Astrocyte (in vitro differentiated cells and primary cell): ENCODE results near the gene ATG9B. TPM values are rescaled to one million over a fixed set of nuclear protein-coding genes. Genes with fewer than 3 reads are reported as not detected.
A peak's percentile ranks its signal among the peaks of the same experiment; 100 is the strongest.

ENCODE experiments used
- DNase-seq: peaks from one replicate; pipeline ENCODE4 v3.0.0-alpha.2; 2010; ENCODE audit warnings: low read depth
- FAIRE-seq: peaks from 2 replicates; lab custom pipeline; 2011; peaks lifted over from hg19 to GRCh38; lab: Jason Lieb, UNC
- H2AFZ ChIP-seq: 2 replicates; pipeline ENCODE4 v1.6.0; 2012; ENCODE audit warnings: low read depth, low read length, inconsistent platforms
- H3K27ac ChIP-seq: 2 replicates; pipeline ENCODE4 v1.5.1; 2011; ENCODE audit warnings: low read depth, low read length, inconsistent platforms
- H3K27me3 ChIP-seq: 2 replicates; pipeline ENCODE4 v1.6.0; 2011; ENCODE audit warnings: low read length, inconsistent platforms; ENCODE audit not compliant: insufficient read depth
- H3K36me3 ChIP-seq: 2 replicates; pipeline ENCODE4 v1.5.1; 2011; ENCODE audit warnings: low read length, inconsistent platforms; ENCODE audit not compliant: insufficient read depth
- H3K4me1 ChIP-seq: 2 replicates; pipeline ENCODE4 v1.5.1; 2011; ENCODE audit warnings: low read length, inconsistent platforms; ENCODE audit not compliant: insufficient read depth
- H3K4me2 ChIP-seq: 2 replicates; pipeline ENCODE4 v1.6.0; 2012; ENCODE audit warnings: low read length, inconsistent platforms
- H3K4me3 ChIP-seq: 2 replicates; pipeline ENCODE4 v1.5.1; 2011; ENCODE audit warnings: low read depth, mild to moderate bottlenecking, low read length, inconsistent platforms; ENCODE audit not compliant: insufficient read depth
- H3K79me2 ChIP-seq: 2 replicates; pipeline ENCODE4 v1.6.0; 2012; ENCODE audit warnings: mild to moderate bottlenecking, low read length, inconsistent platforms; ENCODE audit not compliant: insufficient read depth
- H3K9ac ChIP-seq: 2 replicates; pipeline ENCODE4 v1.6.0; 2012; ENCODE audit warnings: mild to moderate bottlenecking, low read length, inconsistent platforms
- H3K9me3 ChIP-seq: 2 replicates; pipeline ENCODE4 v1.5.1; 2012; ENCODE audit warnings: low read depth, mild to moderate bottlenecking, low read length, inconsistent platforms; ENCODE audit not compliant: insufficient read depth
- H4K20me1 ChIP-seq: 2 replicates; pipeline ENCODE4 v1.6.0; 2012; ENCODE audit warnings: low read length, inconsistent platforms; ENCODE audit not compliant: insufficient read depth
- H3K27ac Mint-ChIP-seq: one replicate; pipeline ENCODE4 v1.8.0; 2021; ENCODE audit warnings: mild to moderate bottlenecking, mixed read lengths; ENCODE audit not compliant: unreplicated experiment
- H3K27me3 Mint-ChIP-seq: one replicate; pipeline ENCODE4 v1.8.0; 2021; ENCODE audit warnings: low read depth, mixed read lengths; ENCODE audit not compliant: unreplicated experiment
- H3K36me3 Mint-ChIP-seq: one replicate; pipeline ENCODE4 v1.8.0; 2021; ENCODE audit warnings: low read depth, mixed read lengths; ENCODE audit not compliant: unreplicated experiment
- H3K4me1 Mint-ChIP-seq: one replicate; pipeline ENCODE4 v1.8.0; 2021; ENCODE audit warnings: low read depth, mixed read lengths; ENCODE audit not compliant: unreplicated experiment
- H3K4me3 Mint-ChIP-seq: one replicate; pipeline ENCODE4 v1.8.0; 2021; ENCODE audit warnings: mild to moderate bottlenecking, moderate library complexity, mixed read lengths; ENCODE audit not compliant: unreplicated experiment
- H3K9me3 Mint-ChIP-seq: one replicate; pipeline ENCODE4 v1.8.0; 2021; ENCODE audit warnings: mild to moderate bottlenecking, mixed read lengths; ENCODE audit not compliant: unreplicated experiment
- CTCF ChIP-seq: IDR thresholded peaks from 2 replicates; pipeline ENCODE4 v1.5.1; 2011; ENCODE audit warnings: low read depth, mild to moderate bottlenecking, inconsistent platforms, low read length, moderate library complexity; ENCODE audit not compliant: insufficient read depth
- EZH2 ChIP-seq: IDR thresholded peaks from 2 replicates; pipeline ENCODE4 v1.6.1; 2012; ENCODE audit warnings: mild to moderate bottlenecking, low read length, inconsistent platforms; ENCODE audit not compliant: insufficient read depth
- total RNA-seq: library from RNA; stranded (reverse); gene quantifications from 2 replicates; pipeline ENCODE4 v1.2.1, GENCODE V29; 2021

Gene ATG9B
- total RNA-seq, 1 donor from 2014 or later: 2.2 TPM

- Histone ChIP-seq H3K9ac (peak overlapping the region; percentile 78), H3K27me3 (no peaks in the 10 kb centered on the region), H3K4me1 (peaks cover 21% of the 10 kb centered on the region), H3K9me3 (no peaks in the 10 kb centered on the region), H3K36me3 (peaks cover 5% of the 10 kb centered on the region), H3K27ac (peak overlapping the region; percentile 91), H4K20me1 (no peaks in the 10 kb centered on the region), H3K79me2 (no peaks in the 10 kb centered on the region), H2AFZ (no peak overlapping the region), H3K4me2 (peak overlapping the region; percentile 73), H3K4me3 (no peak overlapping the region)
- FAIRE-seq (peak; percentile 47), DNase-seq (peak; percentile 92)
- Mint-ChIP-seq H3K27ac (peak overlapping the region; percentile 98), H3K36me3 (peaks cover 8% of the 10 kb centered on the region), H3K4me1 (peaks cover 30% of the 10 kb centered on the region), H3K27me3 (no peaks in the 10 kb centered on the region), H3K4me3 (peak overlapping the region; percentile 50), H3K9me3 (no peaks in the 10 kb centered on the region)
- TF ChIP-seq CTCF: no peak
- TF ChIP-seq EZH2: no peak
These were observed 14.9 kb upstream of the ATG9B start for GRCh38 chr7:151038951-151039849.

- H3K27me3 ChIP-seq: no peaks in the 10 kb centered on the region
- H3K4me3 ChIP-seq: no peak overlapping the region
- no peak overlapping the region for H2AFZ ChIP-seq
- no peak overlapping the region for H3K9ac ChIP-seq
- H3K36me3 ChIP-seq: peaks cover 5% of the 10 kb centered on the region
- H3K9me3 ChIP-seq: no peaks in the 10 kb centered on the region
- no peak overlapping the region for H3K4me2 ChIP-seq
- DNase-seq (no peak), FAIRE-seq (no peak)
- no peak for TF ChIP-seq EZH2
- TF ChIP-seq CTCF: no peak
- H3K4me1 Mint-ChIP-seq: peaks cover 23% of the 10 kb centered on the region
- no peaks in the 10 kb centered on the region for H3K9me3 Mint-ChIP-seq
- H3K4me1 ChIP-seq: peaks cover 21% of the 10 kb centered on the region
- H3K36me3 Mint-ChIP-seq: peaks cover 11% of the 10 kb centered on the region
- H3K4me3 Mint-ChIP-seq: no peak overlapping the region
- no peaks in the 10 kb centered on the region for H3K27me3 Mint-ChIP-seq
- no peak overlapping the region for H3K27ac Mint-ChIP-seq
- H3K27ac ChIP-seq: no peak overlapping the region
- no peaks in the 10 kb centered on the region for H4K20me1 ChIP-seq
- H3K79me2 ChIP-seq: peaks cover under 1% of the 10 kb centered on the region
These were observed 11.6 kb upstream of the ATG9B start for GRCh38 chr7:151035902-151036301.
